OCI-LY7 (cell line): ENCODE results near the gene PRSS33. TPM values are rescaled to one million over a fixed set of nuclear protein-coding genes. Genes with fewer than 3 reads are reported as not detected.

Experiments
- BruUV-seq: library from RNA; stranded (reverse); fragments of 400-500 nt; replicated peaks from 2 replicates; lab custom pipeline; 2021; lab: Mats Ljungman, UMichigan
- CTCF ChIA-PET: fragments of 300-600 bp; sonication (Branson Sonifier 250); formaldehyde crosslinking; loops from one replicate; lab custom pipeline; 2022; ENCODE audit warnings: antibody characterized with exemption; ENCODE audit not compliant: unreplicated experiment; lab: Charles Lee
- POLR2A ChIA-PET: fragments of 300-600 bp; sonication (Branson Sonifier 250); formaldehyde crosslinking; loops from one replicate; lab custom pipeline; 2022; ENCODE audit warnings: antibody characterized with exemption; lab: Charles Lee
- DNase-seq: peaks from one replicate; pipeline ENCODE4 v3.0.0-alpha.2; 2015; ENCODE audit warnings: low spot score
- H2AFZ ChIP-seq: fragments of 200-600 bp; sonication (generic), shearing (Covaris generic); 2 replicates; pipeline ENCODE4 v1.6.1; 2014; ENCODE audit warnings: mild to moderate bottlenecking, antibody characterized with exemption, low read length, moderate library complexity
- H3K27ac ChIP-seq: fragments of 200-600 bp; sonication (generic); 2 replicates; pipeline ENCODE4 v1.5.1; 2014; ENCODE audit warnings: mixed run types, low read depth, mild to moderate bottlenecking, moderate library complexity, low read length, inconsistent platforms; ENCODE audit not compliant: poor library complexity, severe bottlenecking
- H3K36me3 ChIP-seq: fragments of 200-600 bp; sonication (generic); 2 replicates; pipeline ENCODE4 v1.6.1; 2014; ENCODE audit warnings: mild to moderate bottlenecking, antibody characterized with exemption, low read length, moderate library complexity, mixed read lengths; ENCODE audit not compliant: insufficient read depth
- H3K4me1 ChIP-seq: fragments of 200-600 bp; sonication (generic); 2 replicates; pipeline ENCODE4 v1.5.1; 2014; ENCODE audit warnings: mild to moderate bottlenecking, low read length; ENCODE audit not compliant: insufficient read depth, poor library complexity, severe bottlenecking
- H3K4me2 ChIP-seq: fragments of 200-600 bp; sonication (generic); 2 replicates; pipeline ENCODE4 v1.6.1; 2014; ENCODE audit warnings: mild to moderate bottlenecking, low read length
- H3K4me3 ChIP-seq: fragments of 200-600 bp; sonication (generic); 2 replicates; pipeline ENCODE4 v1.5.1; 2014; ENCODE audit warnings: mild to moderate bottlenecking, low read depth, low read length; ENCODE audit not compliant: poor library complexity, severe bottlenecking
- H3K79me2 ChIP-seq: fragments of 200-600 bp; sonication (generic); 2 replicates; pipeline ENCODE4 v1.6.1; 2016; ENCODE audit warnings: low read depth, mild to moderate bottlenecking, low read length, moderate library complexity, mixed read lengths; ENCODE audit not compliant: insufficient read depth
- H3K9me2 ChIP-seq: fragments of 200-600 bp; sonication (generic); 2 replicates; pipeline ENCODE4 v1.6.1; 2016; ENCODE audit warnings: mild to moderate bottlenecking, low read length, mixed read lengths; ENCODE audit not compliant: insufficient read depth
- H3K9me3 ChIP-seq: fragments of 200-600 bp; sonication (generic); 2 replicates; pipeline ENCODE4 v1.6.1; 2014; ENCODE audit warnings: mild to moderate bottlenecking, mixed run types, low read length, mixed read lengths
- H4K20me1 ChIP-seq: fragments of 200-600 bp; sonication (generic); 2 replicates; pipeline ENCODE4 v1.6.1; 2014; ENCODE audit warnings: mild to moderate bottlenecking, antibody characterized with exemption, low read length, moderate library complexity, mixed read lengths; ENCODE audit not compliant: insufficient read depth
- EZH2phosphoT487 ChIP-seq: fragments of 200-600 bp; sonication (generic); IDR thresholded peaks from 2 replicates; pipeline ENCODE4 v1.6.1; 2018; ENCODE audit warnings: low read depth, borderline replicate concordance, mild to moderate bottlenecking, mixed run types, antibody characterized with exemption, low read length, moderate library complexity, mixed read lengths
- intact Hi-C: fragments of 100-400 bp; cut with micrococcal nuclease; formaldehyde crosslinking; loops from one replicate; pipeline ENCODE4 v1.10.0; 2022; ENCODE audit not compliant: unreplicated experiment
- total RNA-seq, 2 experiments: library from RNA; depleted of rRNA in 1 of 2; stranded (reverse); fragments of >200 nt in 1 of 2; shearing (Covaris generic) in 1 of 2; gene quantifications; 2 replicates each; pipeline ENCODE4 v1.2.3, GENCODE V29; 2014 to 2022
- TF ChIP-seq, protein P1 (sequence below): fragments of 200-600 bp; sonication (generic); conservative IDR thresholded peaks from 2 replicates; pipeline ENCODE4 v1.5.1; 2014; ENCODE audit warnings: mild to moderate bottlenecking, antibody characterized with exemption, low read length, moderate library complexity, mixed read lengths

Gene PRSS33
- total RNA-seq, 2 experiments from 2014 or later: not detected

DNA sequence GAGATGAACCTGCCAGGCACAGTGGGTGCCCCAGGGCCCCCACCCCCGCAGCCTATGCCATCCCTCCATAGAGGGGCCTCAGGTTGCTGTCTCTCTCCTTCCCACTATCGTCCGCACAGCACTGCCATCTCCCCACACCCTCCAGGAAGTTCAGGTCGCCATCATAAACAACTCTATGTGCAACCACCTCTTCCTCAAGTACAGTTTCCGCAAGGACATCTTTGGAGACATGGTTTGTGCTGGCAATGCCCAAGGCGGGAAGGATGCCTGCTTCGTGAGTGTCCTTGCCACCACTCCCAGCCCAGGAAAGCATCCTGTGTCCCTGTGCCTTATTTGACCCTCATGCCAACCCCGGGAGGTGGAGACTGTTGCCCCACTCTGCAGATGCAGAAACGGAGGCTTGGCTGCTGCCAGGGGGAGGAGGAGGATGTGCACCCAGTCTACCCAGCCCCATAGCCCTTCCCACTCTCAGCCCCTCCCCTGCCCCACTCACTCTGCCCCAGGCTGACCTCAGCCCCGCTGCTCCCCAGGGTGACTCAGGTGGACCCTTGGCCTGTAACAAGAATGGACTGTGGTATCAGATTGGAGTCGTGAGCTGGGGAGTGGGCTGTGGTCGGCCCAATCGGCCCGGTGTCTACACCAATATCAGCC lies 33.6 kb upstream of the PRSS33 start:
- no peak overlapping the region for H3K4me3 ChIP-seq
- H3K36me3 ChIP-seq: no peaks in the 10 kb centered on the region
- no peaks in the 10 kb centered on the region for H4K20me1 ChIP-seq
- H3K27ac ChIP-seq: no peak overlapping the region
- peaks cover 10% of the 10 kb centered on the region; the same call in 1 of the 2 replicates for H3K79me2 ChIP-seq
- POLR2A ChIA-PET: no interaction called here
- peaks cover 14% of the 10 kb centered on the region for H3K4me1 ChIP-seq
- TF ChIP-seq, protein P1, sequence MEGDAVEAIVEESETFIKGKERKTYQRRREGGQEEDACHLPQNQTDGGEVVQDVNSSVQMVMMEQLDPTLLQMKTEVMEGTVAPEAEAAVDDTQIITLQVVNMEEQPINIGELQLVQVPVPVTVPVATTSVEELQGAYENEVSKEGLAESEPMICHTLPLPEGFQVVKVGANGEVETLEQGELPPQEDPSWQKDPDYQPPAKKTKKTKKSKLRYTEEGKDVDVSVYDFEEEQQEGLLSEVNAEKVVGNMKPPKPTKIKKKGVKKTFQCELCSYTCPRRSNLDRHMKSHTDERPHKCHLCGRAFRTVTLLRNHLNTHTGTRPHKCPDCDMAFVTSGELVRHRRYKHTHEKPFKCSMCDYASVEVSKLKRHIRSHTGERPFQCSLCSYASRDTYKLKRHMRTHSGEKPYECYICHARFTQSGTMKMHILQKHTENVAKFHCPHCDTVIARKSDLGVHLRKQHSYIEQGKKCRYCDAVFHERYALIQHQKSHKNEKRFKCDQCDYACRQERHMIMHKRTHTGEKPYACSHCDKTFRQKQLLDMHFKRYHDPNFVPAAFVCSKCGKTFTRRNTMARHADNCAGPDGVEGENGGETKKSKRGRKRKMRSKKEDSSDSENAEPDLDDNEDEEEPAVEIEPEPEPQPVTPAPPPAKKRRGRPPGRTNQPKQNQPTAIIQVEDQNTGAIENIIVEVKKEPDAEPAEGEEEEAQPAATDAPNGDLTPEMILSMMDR: no peak
- TF ChIP-seq EZH2phosphoT487: no peak
- CTCF ChIA-PET: no interaction called here
- DNase-seq: no peak
- H2AFZ ChIP-seq: no peak overlapping the region
- H3K9me3 ChIP-seq: no peaks in the 10 kb centered on the region
- no peak overlapping the region for H3K4me2 ChIP-seq
- no peaks in the 10 kb centered on the region for H3K9me2 ChIP-seq
- intact Hi-C loops: no loop called here
- BruUV-seq: no TSS peak

DNA sequence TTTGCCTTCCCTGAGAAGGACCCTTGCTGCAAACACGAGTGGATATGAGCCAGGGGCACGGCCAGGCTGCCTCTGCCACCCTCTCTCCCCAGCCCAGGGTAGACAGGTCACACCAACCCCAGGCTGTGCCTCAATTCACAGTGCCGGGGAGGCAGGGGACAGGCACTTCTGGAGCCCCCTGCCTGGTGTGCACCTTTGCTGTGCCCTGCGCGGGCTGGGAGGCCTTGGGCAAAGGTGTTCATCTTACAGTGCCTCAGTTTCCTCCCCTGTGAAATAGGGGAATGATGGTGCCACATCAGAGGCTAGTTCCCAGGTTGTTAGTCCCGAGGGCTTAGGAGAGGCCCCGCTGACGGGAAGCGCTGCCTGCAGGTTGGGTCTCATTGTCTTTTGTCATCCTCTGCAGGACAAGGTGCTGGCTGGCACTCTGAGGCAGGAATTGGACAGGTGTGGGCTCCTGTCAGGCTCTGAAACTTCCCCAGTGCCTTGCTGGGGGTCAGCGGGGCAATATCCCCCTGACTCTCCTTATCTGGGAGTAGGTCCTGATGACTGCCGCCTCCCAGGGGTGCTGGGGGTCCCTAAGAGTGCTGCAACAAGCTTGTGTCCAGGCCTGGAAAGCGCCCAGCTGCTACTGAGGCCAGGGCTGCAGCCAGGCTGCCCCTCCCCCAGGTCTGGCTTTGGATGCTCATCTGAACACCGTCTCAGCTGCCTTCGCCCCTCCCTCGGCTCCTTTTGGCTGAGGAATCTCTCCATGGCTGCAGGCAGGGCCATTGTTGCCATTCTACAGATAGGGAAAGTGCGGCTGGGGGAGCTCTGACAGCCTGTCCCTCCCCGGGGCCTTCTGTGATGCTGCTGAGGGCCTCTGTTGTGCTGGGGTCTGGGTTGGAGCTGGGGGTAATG lies 32.8 kb upstream of the PRSS33 start:
- no peak for TF ChIP-seq EZH2phosphoT487
- TF ChIP-seq, protein P1: no peak
- no peak overlapping the region for H3K4me3 ChIP-seq
- peaks cover 10% of the 10 kb centered on the region; the same call in 1 of the 2 replicates for H3K79me2 ChIP-seq
- H3K9me2 ChIP-seq: no peaks in the 10 kb centered on the region
- no peak overlapping the region for H3K27ac ChIP-seq
- no peak overlapping the region for H3K4me2 ChIP-seq
- H3K36me3 ChIP-seq: no peaks in the 10 kb centered on the region
- H3K4me1 ChIP-seq: peaks cover 18% of the 10 kb centered on the region
- H2AFZ ChIP-seq: no peak overlapping the region
- intact Hi-C loops: no loop called here
- H4K20me1 ChIP-seq: no peaks in the 10 kb centered on the region
- BruUV-seq: no TSS peak
- DNase-seq: no peak
- ChIA-PET POLR2A (no interaction called here), CTCF (no interaction called here)
- H3K9me3 ChIP-seq: no peaks in the 10 kb centered on the region
